IPS-NIHi7 (cell line): ENCODE results near the gene LRRC36.

Source experiments
- DNase-seq: peaks from one replicate; pipeline ENCODE4 v3.0.0; 2012; ENCODE audit warnings: mixed read lengths; ENCODE audit errors: extremely low spot score

Gene LRRC36

GRCh38 chr16:67294171-67294757 lies 32.4 kb upstream of the LRRC36 start:
- no peak for DNase-seq

- DNase-seq = peak; percentile 50
These were observed 31.7 kb upstream of the LRRC36 start for GRCh38 chr16:67294938-67295361.

DNA sequence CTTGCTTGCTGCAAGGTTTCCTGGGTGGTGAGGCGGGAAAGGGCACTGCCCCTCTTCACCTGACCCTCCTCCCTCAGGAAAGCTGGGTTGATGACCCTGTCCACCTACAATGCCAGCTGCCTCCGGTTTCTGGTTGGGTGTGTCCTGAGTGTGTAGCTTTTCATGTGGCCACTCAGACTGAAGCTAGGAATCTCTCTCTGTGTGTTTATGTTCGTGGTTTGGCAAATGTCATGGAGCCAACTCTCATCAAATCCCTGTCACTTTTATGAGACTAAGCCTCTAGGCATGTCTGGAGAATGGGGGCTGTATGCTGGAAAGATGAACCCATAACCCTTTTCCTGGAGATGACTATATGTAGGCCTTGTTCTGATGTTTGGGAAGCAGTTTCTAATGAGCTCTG lies 30.2 kb upstream of the LRRC36 start:
- DNase-seq = no peak

DNA sequence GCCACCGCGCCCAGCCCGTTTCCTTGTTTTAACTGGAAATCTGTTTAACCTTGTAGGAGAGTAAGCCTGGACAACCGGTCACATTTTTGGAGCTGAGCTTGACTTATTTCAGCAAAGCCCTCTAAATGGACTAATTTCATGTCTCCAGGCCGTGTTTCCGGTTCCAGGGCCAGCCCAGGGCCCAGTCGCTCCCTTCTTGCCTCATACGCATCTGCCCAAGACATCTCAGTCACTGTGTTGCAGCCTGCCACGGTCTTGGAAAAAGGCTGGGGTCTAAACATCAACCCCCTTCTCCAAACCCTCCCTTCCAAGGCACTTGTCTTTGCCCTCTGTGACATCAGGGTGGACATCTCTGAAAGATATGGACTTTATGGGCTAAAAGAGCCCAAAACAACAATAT lies 28.3 kb upstream of the LRRC36 start:
- DNase-seq = no peak

- DNase-seq = no peak
These were observed 27.3 kb upstream of the LRRC36 start for GRCh38 chr16:67299269-67299668.

GRCh38 chr16:67301080-67301782 lies 25.4 kb upstream of the LRRC36 start:
- DNase-seq = no peak

DNA sequence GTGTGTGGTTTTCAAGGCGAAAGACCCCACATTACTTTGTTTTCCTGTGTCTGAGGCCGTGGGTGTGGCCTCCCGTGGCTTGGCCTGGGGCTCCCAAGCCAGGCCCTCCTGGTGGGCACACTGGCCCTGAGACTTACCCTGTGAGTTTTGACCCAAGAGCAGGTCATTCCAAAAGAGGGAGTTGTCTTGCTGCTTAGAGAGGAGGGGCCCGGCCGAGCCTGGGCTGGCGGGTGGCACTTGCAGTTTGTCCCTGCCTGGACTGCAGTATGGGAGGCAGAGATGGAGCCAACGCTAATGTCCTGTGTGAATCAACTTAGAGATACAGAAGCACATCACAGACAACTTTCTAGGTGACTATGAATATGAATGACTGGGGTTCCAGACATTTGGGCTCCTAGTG lies 24.5 kb upstream of the LRRC36 start:
- no peak for DNase-seq

GRCh38 chr16:67302970-67303369 lies 23.6 kb upstream of the LRRC36 start:
- DNase-seq = no peak

GRCh38 chr16:67304020-67304419 lies 22.6 kb upstream of the LRRC36 start:
- DNase-seq = no peak

- no peak for DNase-seq
These were observed 21.2 kb upstream of the LRRC36 start for GRCh38 chr16:67305216-67306071.

GRCh38 chr16:67310561-67310960 lies 16.1 kb upstream of the LRRC36 start:
- no peak for DNase-seq

DNA sequence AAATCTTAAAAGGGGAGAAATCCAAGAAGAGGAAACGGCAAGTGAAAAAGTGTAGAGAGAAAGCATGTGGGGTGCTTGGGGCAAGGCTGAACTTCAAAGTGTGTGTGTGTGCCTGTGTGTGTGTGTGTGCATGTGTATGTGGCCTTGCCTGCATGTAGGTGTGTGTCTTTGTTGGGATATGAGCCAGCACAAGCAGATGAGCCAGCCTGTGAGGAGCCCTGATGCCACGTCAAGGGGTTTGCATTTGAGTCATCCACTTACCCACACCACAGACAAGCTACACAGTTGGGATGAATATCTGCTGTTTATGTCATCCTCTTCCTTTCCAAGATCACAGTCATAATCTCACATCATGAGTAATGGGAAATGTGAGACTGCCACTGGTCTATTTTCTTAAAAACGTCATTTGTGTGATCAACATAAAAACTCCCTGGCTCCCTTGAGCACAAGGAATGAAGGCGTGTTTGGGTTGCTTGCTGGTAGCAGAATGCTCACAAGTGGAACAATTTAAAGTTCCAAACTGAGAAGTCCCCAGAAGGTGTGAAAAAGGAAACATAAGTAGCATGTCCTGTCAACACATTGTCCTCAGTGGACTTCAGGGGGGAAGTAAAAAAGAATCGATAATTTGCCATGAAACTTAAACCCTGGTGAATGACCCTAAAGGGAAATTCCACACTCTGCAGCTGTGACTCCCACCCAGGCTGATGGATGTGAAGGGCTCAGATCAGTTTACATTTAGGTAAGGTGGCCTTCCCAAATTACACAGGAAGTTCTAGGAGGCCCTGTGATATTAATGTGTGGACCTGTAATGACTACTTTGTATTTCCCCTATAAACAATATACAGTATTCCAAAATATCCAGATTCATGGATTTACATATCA lies 14.8 kb upstream of the LRRC36 start:
- no peak for DNase-seq

DNA sequence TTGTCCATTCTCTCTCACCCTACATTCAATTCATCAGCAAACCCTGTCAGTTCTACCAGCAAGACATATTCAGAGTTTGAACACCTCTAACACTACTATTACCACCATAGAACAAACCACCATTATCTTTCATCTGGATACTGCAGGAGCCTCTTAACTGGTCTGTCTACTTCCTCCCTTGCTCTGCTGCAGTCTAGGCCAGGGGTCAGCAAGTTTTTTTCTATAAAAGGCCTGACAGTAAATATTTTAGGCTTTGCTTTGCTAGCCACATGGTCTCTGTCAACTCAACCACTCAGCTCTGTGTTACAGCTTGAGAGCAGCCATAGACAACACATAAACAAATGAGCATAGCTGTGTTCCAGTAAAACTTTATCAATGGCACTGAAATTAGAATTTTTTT lies 13.9 kb upstream of the LRRC36 start:
- no peak for DNase-seq

DNA sequence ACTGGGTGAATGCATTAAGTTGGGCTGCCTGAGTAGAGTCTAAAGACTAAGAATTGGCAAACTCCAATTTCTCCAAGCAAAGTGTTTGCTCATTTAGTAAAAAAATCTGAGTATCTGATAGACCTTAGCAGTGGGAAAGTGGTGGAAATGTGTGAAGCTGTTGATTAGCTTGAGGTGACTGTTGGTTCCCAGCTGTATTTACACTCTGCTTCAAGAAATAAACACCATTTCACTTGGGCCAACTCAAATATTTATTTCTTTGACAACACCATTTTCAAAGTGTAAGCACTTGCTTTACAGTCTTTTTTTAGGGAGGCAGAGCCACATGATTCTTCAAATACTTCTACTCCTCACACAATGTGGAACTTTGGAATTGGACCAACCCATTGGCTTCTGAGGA lies 8.8 kb upstream of the LRRC36 start:
- DNase-seq = no peak

GRCh38 chr16:67326115-67326471 lies 522 bp upstream of the LRRC36 start:
- DNase-seq = no peak

GRCh38 chr16:67327743-67328142 lies 1.1 kb downstream of the LRRC36 start:
- DNase-seq = no peak

GRCh38 chr16:67329901-67330300 lies 3.3 kb downstream of the LRRC36 start:
- DNase-seq = no peak

DNA sequence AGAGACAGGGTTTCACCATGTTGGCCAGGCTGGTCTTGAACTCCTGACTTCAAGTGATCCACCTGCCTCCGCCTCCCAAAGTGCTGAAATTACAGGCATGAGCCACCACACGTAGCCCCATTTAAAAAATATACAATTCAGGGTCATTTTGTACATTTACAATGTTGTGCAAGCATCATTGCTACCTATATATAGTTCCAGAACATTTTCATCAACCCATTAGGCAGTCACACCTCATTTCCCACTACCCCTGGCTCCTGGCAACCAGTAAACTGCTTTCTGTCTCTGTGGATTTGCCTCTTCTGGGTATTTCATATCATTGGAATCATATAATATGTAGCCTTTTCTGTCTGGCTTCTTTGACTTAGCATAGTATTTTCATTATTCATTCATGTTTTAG lies 6.7 kb downstream of the LRRC36 start:
- no peak for DNase-seq

- DNase-seq = no peak
These were observed 9.5 kb downstream of the LRRC36 start for GRCh38 chr16:67336116-67336515.

GRCh38 chr16:67336648-67337047 lies 10.0 kb downstream of the LRRC36 start:
- no peak for DNase-seq

DNA sequence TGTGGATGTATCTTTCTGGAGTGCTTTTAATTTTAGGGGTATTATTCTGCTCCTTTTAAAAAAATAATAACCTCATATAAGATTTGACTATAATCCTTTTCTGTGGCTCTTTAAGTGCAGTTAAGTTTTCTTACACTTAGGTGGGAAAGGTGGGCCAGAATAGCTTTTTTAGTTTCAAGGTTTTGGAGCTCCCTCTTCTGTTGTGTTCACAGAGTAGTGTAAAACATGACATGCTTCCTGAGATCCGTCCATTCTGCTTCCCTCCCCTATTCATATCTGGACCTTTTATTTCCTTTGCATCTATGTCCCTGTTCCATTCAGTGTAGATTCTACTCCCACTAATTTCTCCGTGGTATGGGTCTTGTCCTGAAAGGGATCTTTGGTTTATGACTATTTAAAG lies 12.8 kb downstream of the LRRC36 start:
- DNase-seq = no peak

DNA sequence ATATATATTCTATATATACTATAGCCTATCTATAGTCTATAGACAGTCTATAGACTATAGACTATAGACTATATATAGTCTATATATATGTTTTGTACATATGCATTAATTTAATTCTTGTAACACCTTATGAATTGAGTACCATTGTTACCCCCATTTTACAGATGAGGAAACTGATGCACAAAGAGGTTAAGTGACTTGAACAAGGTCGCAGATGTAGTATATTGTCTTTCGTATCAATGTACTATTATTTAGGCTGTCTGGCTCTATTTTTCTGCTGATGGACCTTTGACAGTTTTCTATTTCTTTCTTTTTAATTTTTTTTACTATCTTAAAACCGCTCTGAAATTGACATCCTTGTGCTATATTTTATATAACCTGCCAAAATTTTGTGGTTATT lies 14.6 kb downstream of the LRRC36 start:
- DNase-seq = no peak
